Astrocyte of the spinal cord (primary cell): ENCODE results near the gene MAGEB5.

Experiments used
- DNase-seq: peaks from one replicate; pipeline ENCODE4 v3.0.0; 2011; ENCODE audit warnings: low read depth, low spot score
- H3K4me3 ChIP-seq: 2 replicates; pipeline ENCODE4 v1.5.1; 2011; ENCODE audit warnings: low read depth, mild to moderate bottlenecking, low read length, moderate library complexity
- in situ Hi-C: cut with HindIII; loops from 2 replicates; pipeline ENCODE4 v1.10.0; 2017; ENCODE audit warnings: low sequenced_read_pairs
- TF ChIP-seq, protein P1 (sequence below): IDR thresholded peaks from 2 replicates; pipeline ENCODE4 v1.5.1; 2012; ENCODE audit warnings: low read depth, mild to moderate bottlenecking, low read length, inconsistent platforms

The MAGEB5 gene

DNA sequence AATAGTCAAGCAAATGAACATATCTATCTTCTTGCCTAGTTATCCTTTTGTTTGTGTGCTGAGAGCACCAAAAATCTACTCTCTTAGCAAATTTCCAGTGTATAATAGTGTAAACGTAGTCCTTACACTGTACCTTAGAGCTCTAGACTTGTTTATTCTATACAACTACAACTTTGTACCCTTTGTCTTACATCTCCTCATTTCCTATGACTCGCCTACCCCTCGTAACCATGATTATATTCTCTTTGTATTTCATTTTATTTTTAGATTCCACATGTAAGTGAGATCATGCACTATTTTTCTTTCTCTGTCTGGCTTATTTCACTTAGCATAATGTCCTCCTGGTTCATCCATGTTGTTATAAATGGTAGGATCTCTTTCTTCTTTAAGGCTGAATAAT lies 37.6 kb downstream of the MAGEB5 start:
- TF ChIP-seq, protein P1, sequence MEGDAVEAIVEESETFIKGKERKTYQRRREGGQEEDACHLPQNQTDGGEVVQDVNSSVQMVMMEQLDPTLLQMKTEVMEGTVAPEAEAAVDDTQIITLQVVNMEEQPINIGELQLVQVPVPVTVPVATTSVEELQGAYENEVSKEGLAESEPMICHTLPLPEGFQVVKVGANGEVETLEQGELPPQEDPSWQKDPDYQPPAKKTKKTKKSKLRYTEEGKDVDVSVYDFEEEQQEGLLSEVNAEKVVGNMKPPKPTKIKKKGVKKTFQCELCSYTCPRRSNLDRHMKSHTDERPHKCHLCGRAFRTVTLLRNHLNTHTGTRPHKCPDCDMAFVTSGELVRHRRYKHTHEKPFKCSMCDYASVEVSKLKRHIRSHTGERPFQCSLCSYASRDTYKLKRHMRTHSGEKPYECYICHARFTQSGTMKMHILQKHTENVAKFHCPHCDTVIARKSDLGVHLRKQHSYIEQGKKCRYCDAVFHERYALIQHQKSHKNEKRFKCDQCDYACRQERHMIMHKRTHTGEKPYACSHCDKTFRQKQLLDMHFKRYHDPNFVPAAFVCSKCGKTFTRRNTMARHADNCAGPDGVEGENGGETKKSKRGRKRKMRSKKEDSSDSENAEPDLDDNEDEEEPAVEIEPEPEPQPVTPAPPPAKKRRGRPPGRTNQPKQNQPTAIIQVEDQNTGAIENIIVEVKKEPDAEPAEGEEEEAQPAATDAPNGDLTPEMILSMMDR = no peak
- in situ Hi-C loops = no loop called here
- H3K4me3 ChIP-seq = no peak overlapping the region
- DNase-seq = no peak

DNA sequence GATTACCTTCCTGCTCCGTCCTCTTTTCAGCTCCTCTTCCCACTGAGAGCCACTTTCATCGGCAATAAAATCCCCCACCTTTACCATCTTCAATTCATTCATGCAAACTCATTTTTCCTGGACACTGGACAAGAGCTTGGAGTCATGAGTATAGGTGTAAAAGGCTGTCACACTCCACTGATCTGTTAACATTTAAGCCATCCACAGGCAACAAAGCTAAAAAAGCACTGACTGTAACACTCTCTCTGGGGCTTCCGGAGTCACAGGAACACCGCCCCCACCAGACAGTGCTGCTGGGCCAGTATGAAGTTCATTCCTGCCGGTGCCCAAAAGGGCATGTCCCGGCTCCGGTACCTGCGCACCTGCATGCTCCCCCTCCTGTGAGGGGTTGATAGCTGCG lies 38.5 kb downstream of the MAGEB5 start:
- TF ChIP-seq, protein P1 = no peak
- no peak for DNase-seq
- in situ Hi-C loops = no loop called here
- no peak overlapping the region for H3K4me3 ChIP-seq

DNA sequence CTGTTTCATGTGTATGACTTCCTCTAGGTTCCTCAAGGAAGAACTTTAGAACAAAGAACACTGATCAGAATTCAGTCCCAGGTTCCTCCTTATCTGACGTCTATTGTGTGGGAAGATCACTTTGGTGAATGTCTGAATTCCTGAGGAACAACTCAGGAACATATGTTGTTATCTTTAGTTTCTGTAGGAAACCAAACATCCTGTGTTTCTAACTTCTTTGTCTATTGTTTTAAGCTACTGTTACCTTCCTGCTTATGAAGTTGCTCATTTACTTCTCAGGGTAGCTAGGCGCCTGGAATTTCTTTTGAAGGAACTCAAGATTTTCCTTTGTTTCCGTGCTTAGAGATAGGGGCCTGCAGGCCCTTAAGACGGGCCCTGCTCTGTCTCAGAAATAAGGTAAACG lies 46.2 kb downstream of the MAGEB5 start:
- H3K4me3 ChIP-seq = no peak overlapping the region
- TF ChIP-seq, protein P1 = no peak
- in situ Hi-C loops = no loop called here
- DNase-seq = peak; percentile 83
